Tibial nerve (tissue), 3 donors: ENCODE measurements around the gene STARD3.

Experiments used
- POLR2A ChIP-seq, 2 donors: fragments of 450-650 bp; IDR thresholded peaks; one replicate each; pipeline ENCODE4 v1.6.1; 2017; ENCODE audit warnings: antibody characterized with exemption in 2 of 2, mild to moderate bottlenecking in 2 of 2, moderate library complexity in 2 of 2
- TF ChIP-seq, protein P1 (sequence below), 5 experiments: fragments of 200-600 bp in 3 of 5; fragments of 450-650 bp in 2 of 5; sonication (generic) in 3 of 5; IDR thresholded peaks; one replicate each; pipeline ENCODE4 v1.5.1; 2016 to 2019; ENCODE audit warnings: antibody characterized with exemption in 5 of 5, mild to moderate bottlenecking in 3 of 5, moderate library complexity in 2 of 5

DNA sequence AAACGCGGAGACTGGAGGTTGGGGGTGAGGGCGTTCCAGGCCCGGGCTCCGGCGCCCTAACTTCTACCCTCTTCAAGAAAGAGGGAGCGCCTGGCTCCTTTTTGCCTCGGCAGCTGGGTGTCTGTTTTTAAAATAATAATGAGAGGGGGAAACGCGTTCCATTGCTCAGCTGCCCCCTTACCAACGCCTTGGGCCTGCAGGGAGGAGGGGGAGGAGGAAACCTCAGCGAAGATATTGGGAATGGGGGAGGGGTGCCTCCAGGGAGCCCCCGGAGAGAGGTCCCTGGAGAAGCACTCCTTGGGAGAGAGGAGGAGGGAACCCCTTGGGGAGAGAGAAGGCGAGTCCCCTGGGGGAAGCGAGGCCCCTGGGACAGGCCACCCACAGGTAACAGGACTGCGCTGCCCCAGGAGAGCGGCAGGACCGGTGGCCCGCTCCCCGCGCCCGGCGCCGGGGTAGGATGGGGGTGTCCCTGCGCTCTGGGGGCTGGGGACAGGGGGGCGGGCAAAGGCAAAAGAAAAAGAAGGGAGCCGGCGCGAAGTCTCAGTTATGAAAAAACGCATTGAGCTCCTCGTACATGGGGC is 31.9 kb upstream of the STARD3 start:
- TF ChIP-seq, protein P1, sequence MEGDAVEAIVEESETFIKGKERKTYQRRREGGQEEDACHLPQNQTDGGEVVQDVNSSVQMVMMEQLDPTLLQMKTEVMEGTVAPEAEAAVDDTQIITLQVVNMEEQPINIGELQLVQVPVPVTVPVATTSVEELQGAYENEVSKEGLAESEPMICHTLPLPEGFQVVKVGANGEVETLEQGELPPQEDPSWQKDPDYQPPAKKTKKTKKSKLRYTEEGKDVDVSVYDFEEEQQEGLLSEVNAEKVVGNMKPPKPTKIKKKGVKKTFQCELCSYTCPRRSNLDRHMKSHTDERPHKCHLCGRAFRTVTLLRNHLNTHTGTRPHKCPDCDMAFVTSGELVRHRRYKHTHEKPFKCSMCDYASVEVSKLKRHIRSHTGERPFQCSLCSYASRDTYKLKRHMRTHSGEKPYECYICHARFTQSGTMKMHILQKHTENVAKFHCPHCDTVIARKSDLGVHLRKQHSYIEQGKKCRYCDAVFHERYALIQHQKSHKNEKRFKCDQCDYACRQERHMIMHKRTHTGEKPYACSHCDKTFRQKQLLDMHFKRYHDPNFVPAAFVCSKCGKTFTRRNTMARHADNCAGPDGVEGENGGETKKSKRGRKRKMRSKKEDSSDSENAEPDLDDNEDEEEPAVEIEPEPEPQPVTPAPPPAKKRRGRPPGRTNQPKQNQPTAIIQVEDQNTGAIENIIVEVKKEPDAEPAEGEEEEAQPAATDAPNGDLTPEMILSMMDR (IDR thresholded peaks at IDR 0.05): no peak
- TF ChIP-seq POLR2A (IDR thresholded peaks at IDR 0.05): no peak
